CD4-positive, alpha-beta T cell treated with Interleukin-10 for 1 hour (primary cell): ENCODE results near the gene HIVEP3.

Experiments used
- DNase-seq: peaks from one replicate; pipeline ENCODE4 v3.0.0-alpha.2; 2020

Gene HIVEP3

GRCh38 chr1:41621791-41622190, 296.9 kb downstream of the HIVEP3 start:
- no peak for DNase-seq

GRCh38 chr1:41621256-41621655, 297.5 kb downstream of the HIVEP3 start:
- DNase-seq = no peak

GRCh38 chr1:41620365-41621169, 298.2 kb downstream of the HIVEP3 start:
- DNase-seq = no peak

GRCh38 chr1:41619511-41620364, 299.0 kb downstream of the HIVEP3 start:
- DNase-seq = no peak

- DNase-seq = no peak
Measured at GRCh38 chr1:41618871-41619270, 299.9 kb downstream of the HIVEP3 start.

GRCh38 chr1:41618066-41618825, 300.5 kb downstream of the HIVEP3 start:
- DNase-seq = no peak

- DNase-seq = no peak
Measured at GRCh38 chr1:41617336-41617735, 301.4 kb downstream of the HIVEP3 start.

GRCh38 chr1:41616563-41616962, 302.2 kb downstream of the HIVEP3 start:
- no peak for DNase-seq

GRCh38 chr1:41615981-41616380, 302.7 kb downstream of the HIVEP3 start:
- no peak for DNase-seq

GRCh38 chr1:41615316-41615715, 303.4 kb downstream of the HIVEP3 start:
- DNase-seq = no peak

GRCh38 chr1:41614818-41615217, 303.9 kb downstream of the HIVEP3 start:
- no peak for DNase-seq

- DNase-seq = no peak
Measured at GRCh38 chr1:41613689-41614574, 304.8 kb downstream of the HIVEP3 start.

GRCh38 chr1:41612953-41613352, 305.8 kb downstream of the HIVEP3 start:
- no peak for DNase-seq

- no peak for DNase-seq
Measured at GRCh38 chr1:41611932-41612450, 306.7 kb downstream of the HIVEP3 start.

GRCh38 chr1:41611068-41611931, 307.4 kb downstream of the HIVEP3 start:
- no peak for DNase-seq

- no peak for DNase-seq
Measured at GRCh38 chr1:41610361-41610760, 308.4 kb downstream of the HIVEP3 start.

GRCh38 chr1:41609166-41609883, 309.4 kb downstream of the HIVEP3 start:
- no peak for DNase-seq

- DNase-seq = no peak
Measured at GRCh38 chr1:41608211-41608610, 310.5 kb downstream of the HIVEP3 start.

GRCh38 chr1:41607808-41608207, 310.9 kb downstream of the HIVEP3 start:
- no peak for DNase-seq

- no peak for DNase-seq
Measured at GRCh38 chr1:41599912-41600311, 318.8 kb downstream of the HIVEP3 start.
